ENCODE measurements around the gene ASIC4.

DNA sequence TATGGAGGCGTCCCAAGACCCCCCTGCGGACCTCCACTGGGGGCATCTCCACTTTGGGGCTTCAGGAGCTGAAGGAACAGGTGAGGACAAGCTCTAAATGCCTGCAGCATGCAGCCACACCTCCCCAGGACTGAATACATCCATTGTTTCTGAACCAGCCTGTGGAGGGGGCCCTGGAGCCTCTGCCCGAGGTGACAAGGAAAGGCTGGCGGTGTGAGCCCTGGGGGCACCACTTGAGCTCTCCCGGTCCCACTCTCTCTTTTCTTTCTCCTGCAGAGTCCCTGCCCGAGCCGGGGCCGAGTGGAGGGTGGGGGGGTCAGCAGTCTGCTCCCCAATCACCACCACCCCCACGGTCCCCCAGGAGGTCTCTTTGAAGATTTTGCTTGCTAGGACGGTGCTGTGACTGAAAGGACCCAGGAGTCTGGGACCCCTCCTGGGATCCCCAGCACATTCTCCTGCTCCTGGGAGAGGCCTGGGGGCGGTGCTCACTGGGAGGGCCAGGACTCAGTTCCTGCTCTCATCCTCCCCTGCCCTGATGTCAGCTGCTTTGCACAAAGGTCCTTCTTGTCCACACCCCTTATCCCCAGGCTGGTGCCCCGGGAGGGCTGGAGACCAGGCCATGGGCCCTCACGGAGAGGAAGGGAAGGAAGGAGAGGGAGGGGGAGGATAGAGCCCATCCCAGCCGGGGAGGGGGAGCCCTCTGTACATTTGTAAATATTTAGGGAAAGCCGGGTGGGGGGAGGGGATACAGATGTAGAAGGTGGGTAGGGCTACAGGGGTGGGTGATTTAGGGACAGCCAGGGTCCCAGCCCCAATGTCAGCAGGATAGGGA is 23.6 kb downstream of the ASIC4 start:
- TF ChIP-seq, protein P1, sequence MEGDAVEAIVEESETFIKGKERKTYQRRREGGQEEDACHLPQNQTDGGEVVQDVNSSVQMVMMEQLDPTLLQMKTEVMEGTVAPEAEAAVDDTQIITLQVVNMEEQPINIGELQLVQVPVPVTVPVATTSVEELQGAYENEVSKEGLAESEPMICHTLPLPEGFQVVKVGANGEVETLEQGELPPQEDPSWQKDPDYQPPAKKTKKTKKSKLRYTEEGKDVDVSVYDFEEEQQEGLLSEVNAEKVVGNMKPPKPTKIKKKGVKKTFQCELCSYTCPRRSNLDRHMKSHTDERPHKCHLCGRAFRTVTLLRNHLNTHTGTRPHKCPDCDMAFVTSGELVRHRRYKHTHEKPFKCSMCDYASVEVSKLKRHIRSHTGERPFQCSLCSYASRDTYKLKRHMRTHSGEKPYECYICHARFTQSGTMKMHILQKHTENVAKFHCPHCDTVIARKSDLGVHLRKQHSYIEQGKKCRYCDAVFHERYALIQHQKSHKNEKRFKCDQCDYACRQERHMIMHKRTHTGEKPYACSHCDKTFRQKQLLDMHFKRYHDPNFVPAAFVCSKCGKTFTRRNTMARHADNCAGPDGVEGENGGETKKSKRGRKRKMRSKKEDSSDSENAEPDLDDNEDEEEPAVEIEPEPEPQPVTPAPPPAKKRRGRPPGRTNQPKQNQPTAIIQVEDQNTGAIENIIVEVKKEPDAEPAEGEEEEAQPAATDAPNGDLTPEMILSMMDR (conservative IDR thresholded peaks at IDR 0.05; ENCODE audit: low read depth, low read length): no peak
- no peak for TF ChIP-seq EZH2 (IDR thresholded peaks at IDR 0.05; ENCODE audit: borderline replicate concordance, low read depth, low read length, poor library complexity, severe bottlenecking)

Measured in A673 (cell line).